Measurements from ENCODE around the gene CEP170B. TPM values are rescaled to one million over a fixed set of nuclear protein-coding genes. Genes with fewer than 3 reads are reported as not detected.

The CEP170B gene
- total RNA-seq, 4 donors from 2014 or later, result 42.1 to 112 (median 83.8) TPM

- H3K36me3 ChIP-seq, result no peaks in the 10 kb centered on the region
- peaks cover 0 to 6% (median 0%) of the 10 kb centered on the region in 4 donors for H3K4me1 ChIP-seq
- no peak overlapping the region for H3K4me3 ChIP-seq
- no peaks in the 10 kb centered on the region for H3K9me3 ChIP-seq
- DNase-seq, result peak in 1 of 3 donors; percentile 19
- TF ChIP-seq POLR2A (IDR thresholded peaks at IDR 0.05), result no peak
- TF ChIP-seq, protein P1, sequence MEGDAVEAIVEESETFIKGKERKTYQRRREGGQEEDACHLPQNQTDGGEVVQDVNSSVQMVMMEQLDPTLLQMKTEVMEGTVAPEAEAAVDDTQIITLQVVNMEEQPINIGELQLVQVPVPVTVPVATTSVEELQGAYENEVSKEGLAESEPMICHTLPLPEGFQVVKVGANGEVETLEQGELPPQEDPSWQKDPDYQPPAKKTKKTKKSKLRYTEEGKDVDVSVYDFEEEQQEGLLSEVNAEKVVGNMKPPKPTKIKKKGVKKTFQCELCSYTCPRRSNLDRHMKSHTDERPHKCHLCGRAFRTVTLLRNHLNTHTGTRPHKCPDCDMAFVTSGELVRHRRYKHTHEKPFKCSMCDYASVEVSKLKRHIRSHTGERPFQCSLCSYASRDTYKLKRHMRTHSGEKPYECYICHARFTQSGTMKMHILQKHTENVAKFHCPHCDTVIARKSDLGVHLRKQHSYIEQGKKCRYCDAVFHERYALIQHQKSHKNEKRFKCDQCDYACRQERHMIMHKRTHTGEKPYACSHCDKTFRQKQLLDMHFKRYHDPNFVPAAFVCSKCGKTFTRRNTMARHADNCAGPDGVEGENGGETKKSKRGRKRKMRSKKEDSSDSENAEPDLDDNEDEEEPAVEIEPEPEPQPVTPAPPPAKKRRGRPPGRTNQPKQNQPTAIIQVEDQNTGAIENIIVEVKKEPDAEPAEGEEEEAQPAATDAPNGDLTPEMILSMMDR (IDR thresholded peaks at IDR 0.05), result no peak
- no peak overlapping the region for H3K27ac ChIP-seq
- no peaks in the 10 kb centered on the region for H3K27me3 ChIP-seq
Measured at GRCh38 chr14:104858811-104859426, 6.1 kb upstream of the CEP170B start.

DNA sequence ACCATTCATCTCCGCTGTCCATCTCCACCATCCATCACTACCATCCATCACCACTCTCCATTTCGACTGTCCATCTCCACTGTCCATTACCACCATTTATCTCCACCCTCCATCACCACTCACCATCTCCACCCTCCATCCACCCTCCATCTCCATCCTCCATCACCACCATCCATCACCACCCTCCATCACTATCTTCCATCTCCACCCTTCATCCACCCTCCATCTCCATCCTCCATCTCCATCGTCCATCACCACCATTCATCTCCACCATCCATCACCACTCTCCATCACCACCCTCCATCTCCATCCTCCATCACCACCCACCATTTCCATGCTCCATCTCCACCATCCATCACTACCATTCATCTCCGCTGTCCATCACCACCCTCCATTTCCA lies 5.2 kb upstream of the CEP170B start:
- H3K4me1 ChIP-seq, result peaks cover 0 to 12% (median 6%) of the 10 kb centered on the region in 4 donors
- TF ChIP-seq, protein P1 (IDR thresholded peaks at IDR 0.05), result no peak
- H3K36me3 ChIP-seq, result no peaks in the 10 kb centered on the region
- peak in 1 of 3 donors; percentile 9 for DNase-seq
- H3K27ac ChIP-seq, result no peak overlapping the region
- H3K27me3 ChIP-seq, result no peaks in the 10 kb centered on the region
- H3K9me3 ChIP-seq, result no peaks in the 10 kb centered on the region
- H3K4me3 ChIP-seq, result no peak overlapping the region

- Histone ChIP-seq H3K27me3 (no peaks in the 10 kb centered on the region), H3K4me1 (peaks cover 0 to 12% (median 7%) of the 10 kb centered on the region in 4 donors), H3K9me3 (no peaks in the 10 kb centered on the region), H3K36me3 (no peaks in the 10 kb centered on the region), H3K4me3 (no peak overlapping the region), H3K27ac (no peak overlapping the region)
- no peak for DNase-seq
- no peak for TF ChIP-seq POLR2A (IDR thresholded peaks at IDR 0.05)
- TF ChIP-seq, protein P1 (IDR thresholded peaks at IDR 0.05), result no peak
Measured at GRCh38 chr14:104860414-104860813, 4.7 kb upstream of the CEP170B start.

- peak overlapping the region in 3 of 4 donors; percentile 44 to 95 (median 91) for H3K4me3 ChIP-seq
- H3K9me3 ChIP-seq, result no peaks in the 10 kb centered on the region
- peak overlapping the region in 3 of 4 donors; percentile 80 to 98 (median 97) for H3K27ac ChIP-seq
- peaks cover 0 to under 1% (median 0%) of the 10 kb centered on the region in 3 donors for H3K36me3 ChIP-seq
- no peaks in the 10 kb centered on the region for H3K27me3 ChIP-seq
- TF ChIP-seq, protein P1 (IDR thresholded peaks at IDR 0.05), result no peak
- no peak for TF ChIP-seq POLR2A (IDR thresholded peaks at IDR 0.05)
- H3K4me1 ChIP-seq, result peaks cover 0 to 36% (median 16%) of the 10 kb centered on the region in 4 donors
- DNase-seq, result no peak
Measured at GRCh38 chr14:104863131-104863862, 1.8 kb upstream of the CEP170B start.

- H3K27ac ChIP-seq, result peak overlapping the region in 3 of 4 donors; percentile 80 to 98 (median 97)
- H3K36me3 ChIP-seq, result peaks cover 0 to 6% (median 0%) of the 10 kb centered on the region in 3 donors
- no peak for DNase-seq
- peak overlapping the region in 3 of 4 donors; percentile 44 to 95 (median 91) for H3K4me3 ChIP-seq
- H3K27me3 ChIP-seq, result no peaks in the 10 kb centered on the region
- H3K4me1 ChIP-seq, result peaks cover 0 to 36% (median 16%) of the 10 kb centered on the region in 4 donors
- H3K9me3 ChIP-seq, result no peaks in the 10 kb centered on the region
- TF ChIP-seq, protein P1 (IDR thresholded peaks at IDR 0.05), result no peak
- no peak for TF ChIP-seq POLR2A (IDR thresholded peaks at IDR 0.05)
Measured at GRCh38 chr14:104863923-104864266, 1.2 kb upstream of the CEP170B start.
